HG03439 (cell line): ENCODE results near the gene ABHD6.
"Not testable (repeated sequence)": the region's sequence is repeated elsewhere in the genome, so short reads cannot be mapped to it uniquely, and the experiment has no call there.

Experiments
- ATAC-seq: cut with Tn5 transposase; IDR thresholded peaks from one replicate; pipeline ENCODE4 v1.9.1; 2021; ENCODE audit warnings: mild to moderate bottlenecking, moderate library complexity; ENCODE audit not compliant: unreplicated experiment

The ABHD6 gene

DNA sequence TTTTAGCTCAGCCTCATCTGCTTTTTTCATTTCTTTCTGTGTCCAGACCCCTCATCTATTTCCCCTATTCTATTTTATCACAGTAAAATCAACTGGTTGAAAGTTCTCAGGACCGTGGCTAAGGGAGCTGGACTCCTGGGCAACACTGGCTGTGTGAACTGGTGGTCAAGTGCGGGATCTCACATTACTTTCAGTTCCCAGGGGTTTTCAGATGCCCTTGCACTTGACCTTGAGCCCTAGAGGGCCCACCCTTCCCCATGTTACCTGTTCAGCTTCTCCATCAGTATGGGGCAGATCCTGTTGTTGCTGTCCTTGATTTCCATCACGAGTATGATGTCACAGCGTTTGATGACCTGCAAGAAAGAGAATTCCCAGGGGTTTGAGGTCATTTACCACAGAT lies 29.6 kb upstream of the ABHD6 start:
- ATAC-seq, result no peak

DNA sequence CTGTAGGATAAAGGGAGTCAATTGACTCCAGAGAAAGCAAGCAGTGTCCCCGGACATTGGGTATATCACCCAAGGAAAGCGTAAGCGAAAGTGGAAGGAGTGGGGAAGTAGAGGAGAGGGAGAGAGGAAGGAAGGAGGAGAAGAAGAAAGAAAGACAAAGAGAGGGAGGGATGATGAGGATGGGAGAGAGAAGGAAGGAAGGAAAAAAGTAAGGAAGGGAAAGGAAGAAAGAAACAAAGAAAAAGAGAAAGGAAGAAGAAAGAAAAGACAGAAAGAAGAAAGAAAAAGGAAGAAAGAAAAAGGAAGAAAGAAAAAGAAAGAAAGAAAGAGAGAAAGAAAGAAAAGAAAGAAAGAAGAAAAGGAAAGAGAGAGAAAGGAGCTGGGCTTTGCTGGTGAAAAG lies 27.7 kb upstream of the ABHD6 start:
- no peak for ATAC-seq

DNA sequence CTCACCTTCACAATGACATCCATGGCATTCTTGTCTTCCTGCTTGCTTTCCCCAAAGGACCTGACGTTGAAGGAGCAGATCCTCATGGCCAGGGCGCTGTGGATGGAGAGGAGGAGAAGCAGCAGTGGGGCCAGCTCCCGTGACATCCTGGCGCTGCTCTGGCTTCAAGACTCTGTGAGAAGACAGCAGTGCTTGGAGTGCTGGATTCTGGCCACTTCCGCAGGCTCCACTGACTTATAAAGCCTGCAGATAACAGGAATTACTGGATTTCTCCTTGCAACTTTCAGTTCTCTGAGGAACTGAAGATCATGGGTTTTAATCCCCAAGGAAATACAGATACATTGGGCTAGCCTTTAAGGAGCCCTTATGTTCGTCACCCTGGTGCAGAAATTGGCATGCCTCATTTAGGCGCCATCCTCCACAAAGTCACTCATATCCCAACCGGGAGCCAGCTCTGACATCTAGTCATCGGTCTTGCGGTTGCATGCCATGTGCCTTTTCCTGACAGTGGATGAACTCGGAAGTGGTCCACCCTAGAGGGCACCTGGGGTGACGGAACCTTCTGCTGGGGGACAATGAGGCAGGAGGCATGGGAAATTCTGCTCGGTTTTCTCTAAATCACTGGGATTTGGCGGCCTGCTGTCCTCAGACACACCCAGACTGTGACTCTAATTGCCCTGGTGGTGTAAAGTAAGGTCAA lies 26.7 kb upstream of the ABHD6 start, which contains the start of gene DNASE1L3:
Gene DNASE1L3, minus strand, starts transcription at position 212 of the 700 bp plus-strand sequence. Its CDS starts 66 bp downstream, at position 146.
- no peak for ATAC-seq

DNA sequence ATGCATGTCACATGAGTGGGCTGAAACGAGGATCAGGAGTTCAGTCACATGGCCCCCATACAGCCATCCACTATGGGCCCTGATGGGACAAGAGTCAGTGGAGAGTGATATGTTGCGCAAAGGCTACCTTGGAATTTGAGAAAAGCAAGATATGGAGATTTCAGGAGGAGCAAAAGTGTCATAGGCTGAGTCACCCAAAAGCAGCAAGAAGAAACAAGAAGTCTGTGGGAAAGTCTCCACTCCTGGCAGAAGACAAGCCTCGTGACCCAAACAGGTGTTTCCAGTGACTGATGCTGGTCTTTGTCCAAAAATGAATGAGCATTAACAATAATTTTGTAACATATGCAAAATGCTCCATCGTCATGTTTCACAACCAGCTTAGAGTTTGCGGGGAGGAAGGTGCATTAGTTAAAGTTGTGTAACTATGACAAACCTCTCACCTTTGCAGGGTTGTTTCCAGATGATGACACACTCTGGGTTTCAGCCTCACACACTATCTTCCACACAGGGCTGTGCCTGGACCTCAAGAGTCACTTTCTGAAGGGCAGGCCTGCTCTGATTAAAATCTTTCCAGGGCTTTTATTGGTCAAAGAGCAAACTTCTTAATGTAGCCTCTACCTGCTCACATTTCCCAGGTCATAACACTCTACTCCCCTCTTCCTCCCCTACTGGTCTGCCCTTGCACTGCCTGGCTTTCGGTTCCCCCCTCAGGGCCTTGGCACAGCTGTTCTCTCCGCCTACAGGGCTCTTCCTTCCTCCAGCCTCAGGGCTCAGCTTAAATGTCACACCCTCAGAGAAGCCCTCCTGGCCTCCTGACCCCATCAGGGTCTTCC lies 22.9 kb upstream of the ABHD6 start:
- peak; percentile 68 for ATAC-seq

DNA sequence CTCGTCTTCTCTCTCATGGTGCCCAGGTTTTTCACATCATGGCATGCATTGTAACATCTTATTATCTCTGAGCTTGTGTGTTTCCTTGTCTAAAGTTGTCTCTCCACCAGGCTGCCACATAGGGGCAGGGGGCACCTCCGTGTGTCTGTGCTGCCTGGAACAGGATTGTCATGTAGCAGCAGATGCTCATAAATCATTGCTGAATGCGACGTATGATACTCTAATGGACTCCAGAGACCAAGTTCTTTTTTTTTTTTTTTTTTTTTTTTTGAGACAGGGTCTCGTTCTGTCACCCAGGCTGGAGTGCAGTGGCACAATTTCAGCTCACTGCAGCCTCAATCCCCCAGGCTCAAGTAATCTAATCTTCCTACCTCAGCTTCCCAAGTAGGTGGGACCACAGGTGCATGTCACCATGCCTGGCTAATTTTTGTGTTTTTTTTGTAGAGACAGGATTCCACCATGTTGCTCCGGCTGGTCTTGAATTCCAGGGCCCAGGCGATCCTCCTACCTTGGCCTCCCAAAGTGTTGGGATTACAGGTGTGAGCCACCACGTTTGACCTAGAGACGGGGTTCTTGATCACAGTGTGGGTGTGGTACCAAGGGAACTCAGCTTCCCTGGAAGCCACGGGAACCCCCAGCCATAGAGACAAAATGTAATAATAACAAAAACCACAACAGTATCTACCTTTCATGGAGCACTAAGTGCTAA lies 22.1 kb upstream of the ABHD6 start:
- no peak for ATAC-seq

DNA sequence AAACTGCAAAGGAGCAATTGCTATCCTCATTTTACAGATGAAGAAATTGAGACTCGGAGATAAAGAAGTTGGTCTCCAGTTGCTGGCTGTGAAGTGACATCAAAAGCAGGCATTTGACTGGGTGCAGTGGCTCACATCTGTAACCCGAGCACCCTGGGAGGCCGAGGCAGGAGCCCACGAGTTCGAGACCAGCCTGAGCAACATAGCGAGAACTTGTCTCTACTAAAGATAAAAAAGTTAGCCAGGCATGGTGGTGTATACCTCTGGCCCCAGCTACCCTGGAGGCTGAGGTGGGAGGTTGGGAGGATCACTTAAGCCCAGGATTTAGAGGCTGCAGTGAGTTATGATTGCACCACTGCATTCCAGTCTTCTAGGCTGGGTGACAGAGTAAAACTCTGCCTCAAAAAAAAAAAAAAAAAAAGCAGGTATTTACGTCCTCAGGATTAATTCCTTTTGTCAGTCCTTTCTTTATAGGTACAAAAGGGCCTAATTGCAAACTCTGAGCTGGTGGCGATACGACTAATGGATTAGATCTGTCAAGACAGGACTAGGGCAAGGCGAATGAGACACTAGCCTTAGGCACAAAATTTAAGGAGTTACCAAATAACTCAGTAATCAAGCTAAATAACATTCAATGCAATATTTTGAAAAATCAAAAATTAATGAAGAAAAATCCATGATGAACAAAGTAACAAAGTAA lies 20.9 kb upstream of the ABHD6 start:
- ATAC-seq, result no peak

DNA sequence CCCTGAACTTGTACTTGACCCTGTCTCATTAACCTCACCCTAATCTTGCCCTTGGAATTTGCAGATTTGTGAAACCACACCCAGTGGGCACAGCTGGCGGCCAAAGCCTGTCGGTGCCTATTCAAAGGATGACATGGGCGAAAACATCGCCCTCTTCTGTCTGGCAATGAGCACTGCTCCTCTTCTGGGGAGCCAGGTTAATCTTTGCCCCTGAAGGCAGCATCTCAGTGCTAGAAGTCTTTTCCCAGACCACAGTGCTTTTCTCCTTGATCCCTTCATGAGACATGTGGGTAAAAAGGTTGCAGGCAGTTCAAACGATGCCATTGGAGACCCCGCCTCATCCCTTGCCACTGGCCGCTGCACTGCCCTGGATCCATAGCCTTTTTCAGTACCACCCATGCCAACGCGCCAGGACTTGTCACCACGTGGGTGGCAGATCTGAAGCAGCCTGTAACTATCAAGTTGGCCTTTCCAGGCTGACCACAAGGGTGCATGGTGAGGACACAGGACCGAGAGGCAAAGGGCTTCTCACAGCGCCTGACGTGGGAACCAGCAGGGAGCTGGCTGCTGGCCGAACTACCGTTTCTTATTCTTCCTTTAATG lies 20.3 kb upstream of the ABHD6 start:
- ATAC-seq, result peak; percentile 51

DNA sequence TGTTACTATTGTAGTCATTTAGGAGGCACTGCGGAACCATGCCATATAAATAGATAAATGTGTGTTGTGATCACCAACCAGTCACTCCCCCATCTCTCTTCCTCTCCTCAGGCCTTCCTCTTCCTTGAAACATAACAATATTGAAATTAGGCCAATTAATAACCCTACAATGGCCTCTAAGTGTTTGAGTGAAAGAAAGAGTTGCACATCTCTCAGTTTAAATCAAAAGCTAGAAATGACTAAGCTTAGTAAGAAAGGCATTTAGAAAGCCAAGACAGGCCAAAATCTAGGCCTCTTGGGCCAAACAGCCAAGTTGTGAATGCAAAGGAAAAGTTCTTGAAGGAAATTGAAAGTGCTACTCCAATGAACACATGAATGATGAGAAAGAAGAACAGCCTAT lies 18.7 kb upstream of the ABHD6 start:
- no peak for ATAC-seq

DNA sequence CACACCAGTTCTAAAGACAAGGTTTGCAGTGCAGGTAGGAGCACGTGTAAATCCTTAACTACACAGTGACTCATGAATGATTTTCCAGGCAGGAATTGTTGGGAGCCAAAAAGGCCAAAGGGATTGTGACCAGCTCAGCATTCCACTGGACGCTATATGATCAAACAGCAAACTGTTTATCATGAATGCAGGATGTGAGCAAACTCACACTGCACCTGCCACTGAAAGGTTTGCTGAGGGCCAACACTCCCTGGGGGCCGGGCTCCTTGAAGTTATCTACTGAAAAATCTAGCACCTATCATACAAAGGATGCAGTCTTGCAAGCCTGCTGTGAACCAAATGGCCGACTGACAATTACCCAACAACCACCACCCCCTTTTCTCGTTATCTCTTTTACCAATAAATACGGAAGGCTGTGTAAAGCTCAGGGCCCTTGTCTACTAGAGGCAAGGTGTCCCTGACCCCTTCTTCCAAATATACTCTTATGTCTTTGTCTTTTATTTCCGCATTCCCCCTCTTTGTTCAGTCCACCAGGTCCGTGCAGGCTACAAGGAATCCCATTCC lies 15.3 kb upstream of the ABHD6 start:
- ATAC-seq, result no peak

DNA sequence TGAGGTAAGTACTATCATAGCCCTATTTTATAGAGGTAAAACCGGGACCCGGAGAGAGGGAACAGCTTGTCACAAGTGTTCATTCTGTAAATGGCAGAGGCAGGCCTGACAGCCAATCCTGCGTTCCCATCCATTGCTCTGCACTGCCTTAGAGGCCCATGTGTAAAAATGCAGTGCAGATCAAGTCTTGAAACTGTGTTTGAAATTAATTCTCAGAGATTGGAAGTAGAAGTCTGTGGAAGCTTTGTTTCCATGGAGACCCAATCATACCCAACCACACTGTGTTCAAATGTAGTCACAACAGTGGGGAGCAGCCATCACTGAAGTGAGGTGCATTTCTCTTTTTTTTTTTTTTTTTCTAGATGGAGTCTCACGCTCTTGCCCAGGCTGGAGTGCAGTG lies 13.7 kb upstream of the ABHD6 start:
- ATAC-seq, result no peak

DNA sequence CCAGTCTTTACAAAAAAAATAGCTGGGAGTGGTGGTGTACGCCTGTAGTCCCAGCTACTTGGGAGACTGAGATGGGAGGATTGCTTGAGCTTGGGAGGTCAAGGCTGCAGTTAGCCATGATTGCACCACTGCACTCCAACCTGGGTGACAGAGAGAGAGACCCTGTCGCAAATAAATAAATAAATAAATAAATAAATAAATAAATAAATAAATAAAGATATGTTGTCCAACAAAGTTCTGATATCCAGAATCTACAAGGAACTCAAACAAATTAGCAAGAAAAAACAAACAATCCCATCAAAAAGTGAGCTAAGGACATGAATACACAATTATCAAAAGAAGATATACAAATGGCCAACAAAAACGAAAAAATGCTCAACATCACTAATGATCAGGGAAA lies 9.7 kb upstream of the ABHD6 start:
- not testable (repeated sequence) for ATAC-seq

DNA sequence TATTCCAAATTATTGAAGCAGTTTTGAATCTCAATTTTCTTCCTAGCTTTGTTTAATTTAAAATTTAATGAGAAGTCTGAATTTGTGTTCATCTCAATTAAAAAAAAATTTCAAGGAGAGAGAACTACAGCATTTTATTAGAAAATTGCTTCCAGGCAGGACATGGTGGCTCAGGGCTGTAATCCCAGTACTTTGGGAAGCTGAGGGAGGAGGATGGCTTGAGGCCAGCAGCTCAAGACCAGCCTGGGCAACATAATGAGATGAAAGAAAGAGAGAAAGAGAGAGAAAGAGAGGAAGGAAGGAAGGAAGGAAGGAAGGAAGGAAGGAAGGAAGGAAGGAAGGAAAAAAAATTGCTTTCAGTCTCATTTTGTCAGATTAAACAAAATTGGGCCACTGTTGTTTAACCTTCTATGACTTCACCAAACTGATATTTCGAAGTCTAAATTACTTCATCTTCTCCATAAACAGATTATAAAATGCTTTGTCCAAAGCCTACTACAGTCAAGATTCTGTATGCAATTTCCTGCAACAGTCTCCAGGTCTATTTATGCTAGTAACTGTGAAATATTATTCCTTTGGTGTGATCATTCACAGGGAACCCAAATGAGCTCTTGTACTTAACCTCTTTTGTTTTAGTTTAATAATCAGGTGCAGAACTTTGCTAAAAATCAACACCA lies 6.6 kb upstream of the ABHD6 start:
- ATAC-seq, result no peak

DNA sequence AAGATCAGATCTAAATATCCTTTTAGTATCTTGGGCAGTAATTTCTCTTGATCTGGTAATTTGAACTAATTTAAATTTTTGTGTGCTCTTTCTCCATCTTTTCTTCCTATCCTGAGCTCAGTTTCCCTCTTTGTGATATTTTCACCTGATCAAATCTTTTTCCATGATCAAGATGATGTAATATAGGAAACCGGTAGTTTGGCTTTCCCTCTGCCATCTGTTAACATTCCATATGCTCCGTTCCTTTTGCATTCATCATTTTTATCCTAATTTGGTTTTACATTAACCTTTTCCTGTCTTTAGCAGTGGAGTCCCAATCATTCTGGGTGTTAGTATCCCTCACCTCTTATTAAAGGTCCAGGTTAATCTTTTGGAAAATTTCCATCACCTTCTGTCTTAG lies 5.9 kb upstream of the ABHD6 start:
- no peak for ATAC-seq

DNA sequence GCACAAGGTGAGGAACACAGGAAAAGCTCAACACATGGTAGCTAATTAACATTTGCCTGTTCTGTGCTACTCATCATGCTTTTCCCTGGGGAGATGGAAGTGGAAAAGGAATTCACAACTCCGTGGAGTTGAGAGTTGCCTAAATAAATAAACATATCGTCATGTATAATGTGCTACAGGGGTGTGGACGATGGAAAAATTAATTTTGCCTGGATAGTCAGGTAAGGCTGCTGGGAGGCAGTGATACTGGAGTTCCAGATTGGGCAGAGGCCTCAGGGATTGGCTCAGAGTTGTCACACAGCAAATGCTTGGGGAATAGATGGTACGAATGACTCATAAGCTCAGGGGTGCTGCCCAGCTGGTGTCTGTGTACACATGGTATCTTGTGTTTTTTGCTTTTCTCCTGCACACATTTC lies 3.1 kb upstream of the ABHD6 start:
- ATAC-seq, result no peak

DNA sequence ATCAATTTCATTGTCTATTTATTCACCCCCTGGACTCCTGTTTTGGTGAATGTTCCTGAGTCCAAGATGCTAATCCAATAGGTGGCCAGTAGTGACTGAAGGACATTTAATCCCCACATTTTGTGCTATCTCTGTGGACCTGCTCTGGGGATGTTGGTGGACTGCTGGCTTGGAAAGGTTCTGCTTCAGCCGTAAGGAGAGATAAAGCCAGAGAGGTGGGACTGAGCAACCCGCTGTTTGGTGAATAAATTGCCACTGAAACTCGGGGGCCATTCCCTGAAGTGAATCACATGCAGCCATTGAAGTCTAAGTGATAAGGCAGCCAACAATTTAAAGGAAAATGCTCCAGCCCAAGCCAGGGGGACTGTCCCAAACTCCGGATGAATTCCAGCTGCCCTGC lies 1.6 kb upstream of the ABHD6 start:
- ATAC-seq, result no peak

DNA sequence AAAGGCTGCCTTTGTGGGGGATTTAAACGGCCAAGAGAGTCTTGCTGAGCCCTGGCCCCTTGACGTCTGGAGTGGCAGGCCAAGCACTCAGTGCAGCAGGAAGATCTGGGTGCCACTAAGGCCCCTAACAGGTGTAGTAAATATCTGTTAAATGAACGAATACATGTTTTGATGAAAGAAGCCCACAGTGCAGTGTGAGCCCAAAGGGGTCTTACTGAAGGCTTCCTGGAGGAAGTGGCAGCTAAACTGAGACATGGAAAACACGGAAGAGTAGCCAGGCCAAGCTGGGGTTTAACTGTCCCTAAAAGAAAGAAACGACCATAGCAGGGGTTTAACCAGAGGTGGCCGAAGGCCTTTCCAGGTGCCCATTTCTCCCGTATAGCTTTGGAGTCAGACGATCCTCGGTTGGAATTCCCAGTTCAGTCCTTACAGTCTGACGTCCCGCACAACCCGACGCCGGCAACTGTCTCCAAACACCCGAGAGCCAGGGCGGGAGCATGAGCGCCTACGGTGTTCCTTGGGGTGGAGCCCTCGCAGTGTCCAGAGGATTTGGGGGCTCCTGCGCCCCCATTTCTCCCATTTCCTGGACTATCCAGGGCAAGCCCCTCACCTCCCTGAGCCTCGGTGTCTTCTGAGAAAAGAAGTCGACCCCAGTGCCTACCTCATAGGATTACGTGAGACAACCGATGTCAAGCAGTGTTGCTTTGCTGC lies 910 bp upstream of the ABHD6 start:
- no peak for ATAC-seq

DNA sequence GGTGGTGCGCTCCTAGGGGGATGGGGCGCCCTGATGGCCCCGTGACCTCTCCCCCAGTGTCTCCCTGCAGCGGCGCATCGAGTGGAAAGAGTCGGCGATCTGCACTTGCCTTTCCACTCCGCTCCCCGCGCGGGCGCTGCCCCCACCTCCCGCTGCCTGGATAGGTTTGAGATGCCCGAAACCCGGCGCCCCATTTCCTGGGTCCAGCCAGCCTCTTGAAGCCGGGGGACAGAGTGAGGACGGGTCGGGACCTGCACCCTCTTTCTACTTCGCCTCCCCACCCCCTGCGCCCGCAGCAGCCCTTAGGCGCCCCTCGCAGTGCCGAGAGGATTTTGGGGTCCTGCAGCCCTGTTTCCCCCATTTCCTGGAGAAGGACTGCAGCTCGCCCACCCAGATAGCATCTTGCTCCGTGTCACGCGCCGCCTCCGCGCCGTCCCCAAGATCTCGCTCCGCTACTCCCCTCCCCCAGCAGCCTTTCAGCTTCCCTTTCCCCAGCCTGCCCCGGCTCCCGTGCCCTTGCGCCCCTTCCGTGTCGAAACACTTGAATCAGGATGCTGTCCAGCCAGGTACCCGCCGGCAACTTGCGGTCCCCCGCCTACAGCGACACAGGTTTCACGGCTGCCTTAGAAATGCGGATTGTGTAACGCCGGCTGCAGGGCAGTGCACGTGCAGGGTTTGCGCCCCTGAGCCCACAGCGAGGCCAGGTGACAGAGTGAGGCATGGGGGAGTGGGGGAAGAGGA lies 519 bp downstream of the ABHD6 start:
- ATAC-seq, result no peak

DNA sequence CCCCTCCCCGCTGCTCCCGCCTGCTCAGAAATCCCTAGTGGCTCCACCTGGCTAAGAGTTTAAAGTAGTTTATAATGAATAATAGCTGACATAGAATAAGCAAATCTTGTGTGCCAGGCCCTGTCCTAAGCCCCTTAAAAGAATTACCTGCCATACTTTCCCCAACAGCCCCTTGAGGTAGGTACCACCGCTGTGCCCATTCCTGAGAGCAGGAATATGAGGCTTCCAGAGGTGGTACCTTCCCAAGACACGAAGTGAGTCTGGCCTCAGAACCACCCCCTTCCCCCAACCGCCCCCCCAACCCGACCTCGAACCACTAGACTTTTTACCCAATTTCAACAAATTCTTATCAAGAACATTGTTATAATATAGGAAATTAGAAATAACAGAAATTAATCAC lies 1.2 kb downstream of the ABHD6 start:
- ATAC-seq, result no peak
